ENCODE data around the gene SNCA.

The SNCA gene

DNA sequence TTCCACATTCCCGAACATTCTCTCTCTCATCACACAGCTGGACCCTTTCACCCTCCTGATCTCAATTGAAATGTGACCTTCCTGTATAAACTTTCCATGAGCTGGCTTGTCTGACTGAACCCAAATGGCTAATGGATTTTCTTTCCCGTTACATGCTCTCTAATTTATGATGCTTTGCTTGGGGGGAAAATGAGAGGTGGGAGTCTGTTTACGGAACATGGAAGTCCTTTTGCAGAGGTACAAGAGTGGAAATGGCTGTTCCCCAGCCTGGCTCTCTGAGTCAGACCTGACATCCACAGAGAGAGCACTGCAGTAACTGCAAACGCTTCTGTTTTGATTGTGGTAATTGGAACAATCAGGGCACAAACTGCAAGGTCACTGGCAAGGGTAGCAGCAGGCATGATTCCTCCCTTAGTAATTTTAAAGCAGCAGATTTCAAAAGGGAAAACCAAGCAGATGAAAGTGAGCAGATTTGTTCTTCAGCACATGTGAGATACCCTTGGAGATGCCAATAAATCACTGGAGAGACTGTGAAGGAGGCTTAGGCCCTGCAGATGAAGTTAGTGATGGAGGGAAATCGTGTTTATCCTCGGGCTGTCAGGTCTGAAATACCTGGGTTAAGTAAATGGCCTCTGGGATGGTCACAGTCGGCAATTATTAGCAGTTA is 83.9 kb downstream of the SNCA start:
- DNase-seq = no peak

DNA sequence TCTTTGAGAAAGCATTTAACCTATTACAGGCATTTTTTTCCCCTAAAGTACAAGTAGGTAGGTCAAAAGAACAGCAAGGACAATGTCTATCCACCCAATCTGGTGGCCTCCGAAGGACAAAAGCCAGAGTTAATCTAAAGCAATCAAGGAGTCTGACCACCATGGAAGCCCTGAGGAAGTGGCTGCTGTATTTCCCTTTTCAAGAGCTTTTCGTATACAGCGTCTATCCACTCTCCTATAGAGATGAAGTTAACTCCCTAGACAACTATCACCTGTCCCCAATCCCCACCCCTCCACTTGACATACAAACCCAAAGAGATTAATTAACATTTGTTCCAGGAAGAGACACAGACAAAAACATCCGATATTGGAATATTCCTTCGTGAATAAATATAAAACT is 85.5 kb downstream of the SNCA start:
- no peak for DNase-seq

DNA sequence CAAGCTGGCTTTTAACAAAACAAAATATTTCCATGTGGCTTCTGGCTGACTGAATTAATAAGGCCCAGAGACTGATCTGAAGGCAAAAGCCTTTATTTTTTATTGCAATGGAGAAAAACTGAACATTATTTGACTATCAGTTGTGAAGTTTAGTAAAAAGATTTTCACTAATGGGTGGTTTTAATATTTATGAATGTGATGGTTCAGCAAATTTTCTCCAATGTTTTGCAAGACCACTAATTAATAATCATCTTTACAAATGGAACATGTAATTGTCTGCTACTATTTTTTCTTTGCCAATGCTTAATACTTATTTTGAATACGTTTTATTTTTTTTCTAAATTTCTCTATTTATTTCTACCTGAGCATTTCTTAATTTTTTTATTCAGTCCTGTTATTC is 90.6 kb downstream of the SNCA start:
- no peak for DNase-seq

GRCh38 chr4:89745708-89746107 is 91.3 kb downstream of the SNCA start:
- no peak for DNase-seq

DNA sequence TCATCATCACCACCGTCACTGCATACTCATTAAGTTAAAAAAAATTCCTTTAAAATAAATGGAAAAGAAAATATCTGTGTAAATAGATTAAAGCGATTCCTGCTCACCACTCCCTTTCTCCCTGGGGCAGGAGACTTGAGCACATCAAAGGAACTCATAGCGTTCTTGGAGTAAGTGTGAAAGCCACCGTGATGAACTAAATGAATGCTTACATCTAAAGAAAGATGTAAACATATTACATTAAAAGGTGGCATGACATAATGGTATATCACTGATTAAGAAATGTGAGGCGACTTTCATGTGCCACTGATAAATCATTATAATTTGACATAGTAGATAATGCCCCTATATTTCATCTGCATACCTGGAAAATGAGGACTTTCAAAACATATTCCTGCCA is 92.0 kb downstream of the SNCA start:
- no peak for DNase-seq

GRCh38 chr4:89741768-89742167 is 95.2 kb downstream of the SNCA start:
- no peak for DNase-seq

DNA sequence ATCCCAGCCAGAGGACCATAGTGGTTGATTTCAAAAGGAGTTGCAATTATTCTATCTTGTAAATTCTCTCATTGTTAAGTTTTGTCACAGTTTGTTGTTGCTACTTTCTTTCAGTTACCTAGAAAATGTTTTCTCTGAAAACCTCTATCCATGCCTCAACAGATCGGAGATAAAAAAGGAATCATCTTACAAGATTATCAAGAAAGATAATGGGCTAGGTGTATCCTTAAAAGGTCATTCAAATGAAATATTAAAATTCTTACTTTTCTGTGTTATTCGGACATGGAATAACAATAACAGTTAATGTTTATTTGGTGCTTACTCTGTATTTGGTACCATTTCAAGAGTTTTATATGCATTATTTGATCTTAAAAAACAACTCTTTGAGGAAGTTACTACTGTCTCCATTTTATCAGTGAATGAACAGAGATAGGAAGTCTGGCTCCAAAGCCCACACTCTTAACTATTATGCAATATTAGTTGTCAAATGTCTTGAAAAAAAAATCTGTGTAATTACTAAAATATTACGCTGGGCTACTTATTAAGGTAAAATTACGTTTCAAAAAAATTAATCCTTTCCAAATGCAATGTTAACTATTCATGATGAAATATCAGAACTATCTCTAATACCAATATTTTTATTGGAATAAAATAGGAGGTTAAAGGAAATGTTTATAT is 97.5 kb downstream of the SNCA start:
- DNase-seq = no peak

- no peak for DNase-seq
Measured at GRCh38 chr4:89737888-89738287, 99.1 kb downstream of the SNCA start.

- DNase-seq = no peak
Measured at GRCh38 chr4:89733946-89734345, 103.0 kb downstream of the SNCA start.

GRCh38 chr4:89727238-89727637 is 109.7 kb downstream of the SNCA start:
- no peak for DNase-seq

DNA sequence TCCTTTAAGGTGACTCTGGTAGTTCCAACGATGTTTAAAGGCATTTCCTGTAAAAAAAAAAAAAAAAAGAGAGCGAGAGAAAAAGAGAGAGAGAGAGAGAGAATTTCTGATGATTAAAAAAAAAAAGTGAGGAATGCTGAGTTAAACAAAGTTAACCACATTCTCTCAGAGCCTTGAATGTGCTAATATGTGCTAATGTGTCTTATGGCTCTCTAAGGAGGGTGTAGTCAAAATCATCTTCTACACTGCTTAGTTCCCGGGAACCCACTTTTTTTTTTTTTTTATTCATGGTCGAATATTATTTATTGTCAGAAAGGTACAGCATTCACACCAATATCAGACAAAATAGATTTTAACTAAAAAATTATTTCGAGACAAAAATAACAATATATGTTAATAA is 111.7 kb downstream of the SNCA start:
- no peak for DNase-seq

DNA sequence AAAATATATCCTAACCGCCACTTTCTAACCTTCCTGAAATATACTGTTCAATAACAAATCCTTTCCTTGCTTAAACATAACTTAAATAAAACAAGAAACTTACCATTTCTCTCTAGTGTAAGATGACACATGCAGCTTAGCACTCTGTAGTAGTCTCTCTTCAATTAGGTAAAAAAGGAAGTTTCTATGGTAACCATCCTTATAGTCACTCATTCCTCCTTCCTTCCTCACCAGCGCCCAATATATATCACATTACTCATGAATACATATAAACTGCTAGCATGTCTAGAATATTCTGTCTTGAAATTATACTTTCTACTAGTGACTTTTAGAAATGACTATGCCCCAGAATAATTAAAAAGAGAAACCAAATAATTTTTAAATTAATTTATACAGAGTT is 112.2 kb downstream of the SNCA start:
- no peak for DNase-seq

DNA sequence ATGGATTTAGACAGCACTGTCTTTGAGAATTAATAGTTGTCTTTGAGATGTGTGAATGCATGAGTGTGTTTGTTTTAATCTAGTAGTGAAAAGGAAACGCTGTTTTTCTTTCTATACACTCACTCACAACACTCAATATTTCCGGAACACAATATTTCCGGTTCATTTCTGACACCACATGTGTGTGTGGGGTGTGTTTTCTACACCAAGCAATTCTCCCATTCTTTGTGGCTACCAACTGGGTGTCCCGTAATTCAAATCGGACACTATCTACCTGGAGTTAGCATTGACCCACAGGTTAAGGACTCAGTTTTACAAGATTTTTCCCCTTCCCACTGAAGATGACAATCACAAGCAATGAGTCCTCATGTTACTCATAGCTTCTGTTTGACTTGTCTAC is 113.9 kb downstream of the SNCA start:
- DNase-seq = no peak

GRCh38 chr4:89722517-89722916 is 114.4 kb downstream of the SNCA start:
- no peak for DNase-seq

DNA sequence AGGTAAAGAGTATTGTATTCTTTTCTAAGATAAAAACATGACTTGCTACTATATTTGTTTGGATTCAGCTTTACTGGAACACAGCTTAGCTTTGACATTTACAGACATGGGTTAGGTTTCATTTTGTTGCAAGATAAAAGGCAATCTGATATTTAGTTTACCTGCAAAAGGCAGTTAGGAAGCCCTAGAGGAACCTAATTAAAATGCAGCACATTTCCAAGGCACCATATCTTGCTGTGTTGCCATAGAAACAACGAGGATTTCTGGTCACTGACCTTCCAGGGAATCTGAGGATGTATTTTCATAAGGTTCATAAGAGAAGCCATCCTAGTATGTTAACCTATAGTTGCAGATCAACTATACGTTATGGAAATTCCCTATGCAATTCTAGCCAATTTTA is 116.0 kb downstream of the SNCA start:
- no peak for DNase-seq

DNA sequence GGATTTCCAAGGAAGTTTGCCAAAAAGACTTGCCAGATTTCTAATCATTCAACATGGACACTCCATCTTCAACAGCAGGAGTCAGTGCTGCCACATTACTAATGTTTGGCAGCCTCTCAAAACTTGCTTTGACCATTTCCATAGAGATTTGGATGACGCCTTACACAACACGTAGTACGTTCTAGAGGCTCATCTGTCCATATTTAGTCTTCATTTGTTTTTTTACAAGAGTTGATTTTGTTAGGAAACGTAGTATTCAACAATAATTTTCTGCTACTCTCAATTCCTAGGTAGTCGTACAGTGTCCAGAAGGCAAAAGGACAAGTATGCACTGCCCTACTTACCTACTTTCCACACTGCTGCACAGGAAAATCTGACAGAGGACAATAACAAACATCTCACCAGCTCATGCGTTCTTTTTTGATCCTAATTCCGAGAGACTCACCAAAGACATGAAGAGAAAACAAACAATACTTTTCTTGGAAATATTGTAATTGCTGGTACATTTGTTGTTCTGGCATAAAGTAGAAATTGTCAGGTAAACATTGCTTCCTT is 117.3 kb downstream of the SNCA start:
- no peak for DNase-seq

GRCh38 chr4:89716893-89717292 is 120.1 kb downstream of the SNCA start:
- no peak for DNase-seq

GRCh38 chr4:89715631-89716030 is 121.3 kb downstream of the SNCA start:
- no peak for DNase-seq

GRCh38 chr4:89712827-89713226 is 124.1 kb downstream of the SNCA start:
- no peak for DNase-seq

GRCh38 chr4:89712141-89712540 is 124.8 kb downstream of the SNCA start:
- DNase-seq = no peak

- DNase-seq = no peak
Measured at GRCh38 chr4:89708903-89709421, 128.0 kb downstream of the SNCA start.

GRCh38 chr4:89707467-89707866 is 129.5 kb downstream of the SNCA start:
- no peak for DNase-seq

GRCh38 chr4:89704651-89705395 is 132.1 kb downstream of the SNCA start:
- DNase-seq = no peak

Measured in activated effector memory CD4-positive, alpha-beta T cell treated with anti-CD3 and anti-CD28 coated beads, Interleukin-2, amount 50 U/mL, for 16 hours (primary cell).